Measurements from ENCODE around the gene JARID2. TPM values are rescaled to one million over a fixed set of nuclear protein-coding genes. Genes with fewer than 3 reads are reported as not detected.

JARID2 gene
- total and polyA plus RNA-seq, 2 of the 13 experiments (the other 11 are each of a cell fraction or from before 2014, with no cell fraction given), result 7.5 to 10.3 TPM

- intact Hi-C loops (cut with micrococcal nuclease; ENCODE audit: unreplicated experiment), result loop anchor here (5.0 kb wide), 1 partner anchor 37 kb away; no protein-coding TSS in a partner anchor
- ATAC-seq, result no peak
- no peak overlapping the region for H3K4me2 ChIP-seq (ENCODE audit: low read depth, low read length)
These were observed 73.8 kb downstream of the JARID2 start for GRCh38 chr6:15319677-15320076.

More at GRCh38 chr6:15319677-15320076, 73.8 kb downstream of the JARID2 start:
- Histone ChIP-seq H3K9ac (ENCODE audit: insufficient read depth, low read depth, low read length) (no peak overlapping the region), H2AFZ (ENCODE audit: low read length) (no peak overlapping the region), H3K27me3 (ENCODE audit: control insufficient read depth in 1 of 2, insufficient read depth in 2 of 2, low read length in 2 of 2) (no peaks in the 10 kb centered on the region), H3K79me2 (ENCODE audit: insufficient read depth, low read length) (peaks cover 66% of the 10 kb centered on the region), H4K20me1 (ENCODE audit: insufficient read depth, low read length) (peaks cover 2% of the 10 kb centered on the region; the same call in 1 of the 2 replicates), H3K36me3 (replicated peaks in 1 of 2; ENCODE audit: control insufficient read depth in 1 of 2, insufficient read depth in 2 of 2, low read length in 2 of 2) (no peaks in the 10 kb centered on the region), H3K4me1 (ENCODE audit: insufficient read depth, low read length) (peaks cover 66% of the 10 kb centered on the region), H3K9me3 (ENCODE audit: low read length) (no peaks in the 10 kb centered on the region), H3K4me3 (replicated peaks in 1 of 3; ENCODE audit: insufficient read depth in 1 of 3, low read depth in 2 of 3, low read length in 3 of 3) (no peak overlapping the region), H3K27ac (ENCODE audit: extremely low read length, insufficient read depth, low read length) (no peak overlapping the region)
- ChIA-PET POLR2A (no interaction called here), CTCF (ENCODE audit: low intra/inter-chr PET ratio, low total read pairs) (no interaction called here)
- in situ Hi-C loops (cut with HindIII; ENCODE audit: extremely low pct_ligation_motif_present, low pct_unique_long_range_greater_than_20kb), result no loop called here
- 90% methylated on average over 3 of the region's 3 CpGs for WGBS (ENCODE audit: low lambda C conversion rate)
- FAIRE-seq, result no peak
- TF ChIP-seq ATF6 (CRISPR knock-in tag; conservative IDR thresholded peaks at IDR 0.05) (no peak), ZFY (CRISPR knock-in tag; IDR thresholded peaks at IDR 0.05) (no peak), TFDP2 (CRISPR knock-in tag; IDR thresholded peaks at IDR 0.05) (no peak), ZKSCAN5 (CRISPR knock-in tag; IDR thresholded peaks at IDR 0.05) (no peak), ZNF704 (CRISPR knock-in tag; IDR thresholded peaks at IDR 0.05; ENCODE audit: borderline replicate concordance) (no peak), ETV6 (CRISPR knock-in tag; conservative IDR thresholded peaks at IDR 0.05) (no peak), JUND (CRISPR knock-in tag; IDR thresholded peaks at IDR 0.05) (no peak), SRY (CRISPR knock-in tag; IDR thresholded peaks at IDR 0.05) (no peak), ZNF432 (CRISPR knock-in tag; IDR thresholded peaks at IDR 0.05; ENCODE audit: borderline replicate concordance) (no peak), THRA (CRISPR knock-in tag; IDR thresholded peaks at IDR 0.05; ENCODE audit: borderline replicate concordance) (no peak)
- no TSS peak for BruUV-seq (replicated peaks)
- no peak for DNase-seq (ENCODE audit: low spot score)

Measured in HepG2 (cell line).